H1 (cell line): ENCODE measurements around the gene COA1. TPM values are rescaled to one million over a fixed set of nuclear protein-coding genes. Genes with fewer than 3 reads are reported as not detected.

Experiments
- CTCF ChIA-PET: fragments of 300-600 bp; sonication (Branson Sonifier 250); formaldehyde crosslinking; loops from one replicate; lab custom pipeline; 2021; ENCODE audit not compliant: partially characterized antibody; lab: Charles Lee
- POLR2A ChIA-PET: fragments of 300-600 bp; sonication (Branson Sonifier 250); formaldehyde crosslinking; loops from one replicate; lab custom pipeline; 2021; ENCODE audit warnings: inconsistent platforms; ENCODE audit not compliant: partially characterized antibody; lab: Charles Lee
- DNase-seq, 2 experiments: peaks; one replicate each; pipeline versions ENCODE4 v3.0.0 to v3.0.0-alpha.2; 2010 to 2022; ENCODE audit warnings: low spot score in 2 of 2, low read depth in 1 of 2, mixed read lengths in 1 of 2
- FAIRE-seq: peaks from 2 replicates; lab custom pipeline; 2011; peaks lifted over from hg19 to GRCh38; lab: Jason Lieb, UNC
- H2AFZ ChIP-seq: 2 replicates; pipeline ENCODE4 v1.8.1; 2012; ENCODE audit warnings: low read length, inconsistent platforms
- H2AK5ac ChIP-seq: 2 replicates; pipeline ENCODE4 v1.6.1; 2013; ENCODE audit warnings: low read depth, low read length
- H2BK120ac ChIP-seq: replicated peaks from 2 replicates; pipeline ENCODE3; 2013; ENCODE audit warnings: low read depth, low read length, inconsistent platforms
- H2BK12ac ChIP-seq: 2 replicates; pipeline ENCODE4 v1.6.1; 2013; ENCODE audit warnings: low read depth, low read length
- H2BK15ac ChIP-seq: 2 replicates; pipeline ENCODE4 v1.6.1; 2013; ENCODE audit warnings: low read length
- H2BK20ac ChIP-seq: 2 replicates; pipeline ENCODE4 v1.6.1; 2013; ENCODE audit warnings: low read length
- H2BK5ac ChIP-seq: 2 replicates; pipeline ENCODE4 v1.6.1; 2013; ENCODE audit warnings: low read depth, low read length
- H3K14ac ChIP-seq: 2 replicates; pipeline ENCODE4 v1.6.1; 2013; ENCODE audit warnings: inconsistent platforms; ENCODE audit not compliant: insufficient read length
- H3K18ac ChIP-seq: 2 replicates; pipeline ENCODE4 v1.6.1; 2013; ENCODE audit warnings: low read length; ENCODE audit errors: extremely low read depth
- H3K23ac ChIP-seq: 2 replicates; pipeline ENCODE4 v1.6.1; 2013; ENCODE audit warnings: inconsistent platforms; ENCODE audit not compliant: insufficient read length
- H3K23me2 ChIP-seq: 2 replicates; pipeline ENCODE4 v1.6.1; 2013; ENCODE audit warnings: low read depth, low read length
- H3K27ac ChIP-seq: 2 replicates; pipeline ENCODE4 v1.6.1; 2011; ENCODE audit warnings: low read depth, low read length, inconsistent platforms
- H3K27me3 ChIP-seq, 4 experiments: replicated peaks in 1 of 4; 1 replicate in 1 of 4; 2 replicates in 3 of 4; pipeline versions ENCODE4 v1.6.1 to v1.8.1; 2011 to 2013; ENCODE audit warnings: low read length in 3 of 4, mild to moderate bottlenecking in 3 of 4, inconsistent platforms in 2 of 4, mixed read lengths in 2 of 4, moderate library complexity in 1 of 4; ENCODE audit not compliant: control insufficient read depth in 3 of 4, insufficient read depth in 3 of 4; ENCODE audit errors: extremely low read depth in 1 of 4
- H3K36me3 ChIP-seq, 4 experiments: 2 replicates each; pipeline versions ENCODE4 v1.6.1 to v1.8.1; 2011 to 2013; ENCODE audit warnings: mild to moderate bottlenecking in 4 of 4, low read length in 3 of 4, moderate library complexity in 2 of 4, control low read depth in 1 of 4, inconsistent platforms in 1 of 4; ENCODE audit not compliant: insufficient read depth in 4 of 4, control insufficient read depth in 2 of 4
- H3K4ac ChIP-seq: replicated peaks from 2 replicates; pipeline ENCODE3; 2013; ENCODE audit warnings: low read length, low read depth, mixed read lengths, inconsistent platforms; ENCODE audit not compliant: insufficient read length
- H3K4me1 ChIP-seq, 4 experiments: replicated peaks in 1 of 4; 1 replicate in 1 of 4; 2 replicates in 3 of 4; pipeline versions ENCODE4 v1.6.1 to v1.8.1; 2011 to 2013; ENCODE audit warnings: low read length in 3 of 4, inconsistent platforms in 2 of 4, mixed read lengths in 1 of 4; ENCODE audit not compliant: insufficient read depth in 4 of 4, control insufficient read depth in 3 of 4
- H3K4me2 ChIP-seq, 2 experiments: 2 replicates each; pipeline versions ENCODE4 v1.6.1 to v1.8.1; 2011 to 2013; ENCODE audit warnings: low read depth in 2 of 2, low read length in 2 of 2, control low read depth in 1 of 2, inconsistent platforms in 1 of 2, mild to moderate bottlenecking in 1 of 2; ENCODE audit not compliant: insufficient read depth in 1 of 2
- H3K4me3 ChIP-seq, 4 experiments: fragments of 200-600, 300-600 bp in 1 of 4; sonication (generic), shearing (Covaris generic), sonication (Bioruptor Twin) in 1 of 4; 2 replicates each; pipeline versions ENCODE4 v1.5.1 to v1.8.1; 2011 to 2016; ENCODE audit warnings: low read length in 4 of 4, low read depth in 3 of 4, control low read depth in 2 of 4, inconsistent platforms in 2 of 4, mild to moderate bottlenecking in 2 of 4, mixed read lengths in 1 of 4, moderate library complexity in 1 of 4; ENCODE audit not compliant: insufficient read depth in 2 of 4; ENCODE audit errors: extremely low read depth in 1 of 4
- H3K56ac ChIP-seq: replicated peaks from 2 replicates; pipeline ENCODE3; 2013; ENCODE audit warnings: low read depth, mild to moderate bottlenecking, mixed read lengths, low read length, inconsistent platforms; ENCODE audit not compliant: insufficient read length
- H3K79me1 ChIP-seq: 2 replicates; pipeline ENCODE4 v1.6.1; 2013; ENCODE audit warnings: low read depth, low read length, control low read depth
- H3K79me2 ChIP-seq, 2 experiments: 2 replicates each; pipeline versions ENCODE4 v1.6.1 to v1.8.1; 2012 to 2013; ENCODE audit warnings: low read length in 2 of 2, mild to moderate bottlenecking in 2 of 2, inconsistent platforms in 1 of 2; ENCODE audit not compliant: insufficient read depth in 2 of 2, control insufficient read depth in 1 of 2
- H3K9ac ChIP-seq, 4 experiments: replicated peaks in 1 of 4; 1 replicate in 1 of 4; 2 replicates in 3 of 4; pipeline versions ENCODE4 v1.6.1 to v1.8.1; 2011 to 2013; ENCODE audit warnings: low read depth in 3 of 4, low read length in 3 of 4, control low read depth in 2 of 4, mild to moderate bottlenecking in 2 of 4, moderate library complexity in 2 of 4, inconsistent platforms in 1 of 4; ENCODE audit errors: extremely low read depth in 1 of 4
- H3K9me3 ChIP-seq, 2 experiments: 2 replicates each; pipeline versions ENCODE4 v1.6.1 to v1.8.1; 2012 to 2013; ENCODE audit warnings: mild to moderate bottlenecking in 2 of 2, moderate library complexity in 2 of 2, control low read depth in 1 of 2, inconsistent platforms in 1 of 2, low read depth in 1 of 2, low read length in 1 of 2, mixed read lengths in 1 of 2; ENCODE audit not compliant: insufficient read depth in 2 of 2
- H4K20me1 ChIP-seq, 2 experiments: replicated peaks in 1 of 2; 2 replicates each; pipeline versions ENCODE3 to v1.8.1; 2011 to 2013; ENCODE audit warnings: inconsistent platforms in 2 of 2, low read length in 2 of 2, mild to moderate bottlenecking in 1 of 2; ENCODE audit not compliant: insufficient read depth in 2 of 2, control insufficient read depth in 1 of 2
- H4K5ac ChIP-seq: 2 replicates; pipeline ENCODE4 v1.6.1; 2013; ENCODE audit warnings: low read length, low read depth, mixed read lengths, inconsistent platforms; ENCODE audit not compliant: insufficient read length
- H4K8ac ChIP-seq: 2 replicates; pipeline ENCODE4 v1.8.0; 2013; ENCODE audit warnings: mild to moderate bottlenecking, moderate library complexity, low read length, inconsistent platforms; ENCODE audit not compliant: insufficient read depth; ENCODE audit errors: extremely low read depth
- H4K91ac ChIP-seq: replicated peaks from 2 replicates; pipeline ENCODE3; 2013; ENCODE audit warnings: low read length, mixed read lengths, inconsistent platforms; ENCODE audit not compliant: insufficient read length
- BACH1 ChIP-seq: IDR thresholded peaks from 2 replicates; pipeline ENCODE4 v1.6.1; 2012; ENCODE audit warnings: low read length, improper control_type of control experiment
- HDAC6 ChIP-seq: IDR thresholded peaks from one replicate; pipeline ENCODE4 v1.7.1; 2012; ENCODE audit warnings: low read depth, mild to moderate bottlenecking, inconsistent platforms, low read length, moderate library complexity
- JUN ChIP-seq: IDR thresholded peaks from 2 replicates; pipeline ENCODE4 v1.6.1; 2011; ENCODE audit warnings: low read depth, mild to moderate bottlenecking, improper control_type of control experiment, low read length
- NANOG ChIP-seq: IDR thresholded peaks from 2 replicates; pipeline ENCODE4 v1.6.1; 2011; ENCODE audit warnings: low read length, low read depth, mild to moderate bottlenecking, inconsistent platforms; ENCODE audit not compliant: insufficient read depth, poor library complexity, severe bottlenecking
- POLR2A ChIP-seq, 2 experiments: IDR thresholded peaks; 1 replicate in 1 of 2; 2 replicates in 1 of 2; pipeline ENCODE4 v1.6.1; 2011; ENCODE audit warnings: low read depth in 2 of 2, low read length in 2 of 2, mild to moderate bottlenecking in 2 of 2; ENCODE audit errors: control extremely low read depth in 1 of 2
- SIRT6 ChIP-seq: IDR thresholded peaks from one replicate; pipeline ENCODE4 v1.7.1; 2012; ENCODE audit warnings: low read length, inconsistent platforms
- SIX5 ChIP-seq: IDR thresholded peaks from 2 replicates; pipeline ENCODE4 v1.6.1; 2011; ENCODE audit warnings: mild to moderate bottlenecking, low read depth, low read length
- SUZ12 ChIP-seq: fragments of 200-600 bp; sonication (generic); IDR thresholded peaks from 2 replicates; pipeline ENCODE4 v1.6.1; 2012; ENCODE audit warnings: mild to moderate bottlenecking, inconsistent platforms, low read length, moderate library complexity, mixed read lengths
- TAF7 ChIP-seq: optimal IDR thresholded peaks from 2 replicates; pipeline ENCODE3; 2011; ENCODE audit warnings: low read depth, mild to moderate bottlenecking, inconsistent platforms, low read length, moderate library complexity, borderline replicate concordance
- WGBS, 2 experiments: shearing (Covaris generic) in 1 of 2; methylation state at CpG; one replicate each; pipeline versions ENCODE4 v1.1.6 to v1.1.7; 2013 to 2015; ENCODE audit warnings: low lambda C conversion rate in 2 of 2, mixed read lengths in 2 of 2, inconsistent platforms in 1 of 2, low coverage in 1 of 2, missing lambda C conversion rate in 1 of 2; ENCODE audit not compliant: insufficient replicate concordance in 2 of 2, insufficient coverage in 1 of 2, insufficient read length in 1 of 2; ENCODE audit errors: extremely low coverage in 1 of 2, missing lambda C conversion rate in 1 of 2; 5-methylcytosine and 5-hydroxymethylcytosine counted together
- polyA plus RNA-seq, 7 experiments: library from polyadenylated mRNA; depleted of rRNA in 3 of 7; stranded (reverse) in 5 of 7; unstranded in 2 of 7; fragments of >200 nt in 5 of 7; fragments of 200-250 nt in 2 of 7; gene quantifications; 1 replicate in 5 of 7; 2 replicates in 1 of 7; 4 replicates in 1 of 7; pipeline versions ENCODE4 v1.2.1 to v1.2.3, GENCODE V29; 2011 to 2013; ENCODE audit warnings: missing spikeins in 2 of 7, mixed read lengths in 2 of 7
- total RNA-seq: library from RNA; stranded (reverse); fragmentation: NEBNext Ultra II Directional; extraction: Animal tissue kit (Norgen Biotek cat#: 25700); gene quantifications from 2 replicates; pipeline ENCODE4 v1.2.1, GENCODE V29; 2021
- TF ChIP-seq, protein P1 (sequence below): IDR thresholded peaks from 2 replicates; pipeline ENCODE4 v1.6.1; 2011; ENCODE audit warnings: low read depth, mild to moderate bottlenecking, low read length; ENCODE audit not compliant: insufficient read depth

Gene COA1
- total and polyA plus RNA-seq, 2 of the 8 experiments (the other 6 are each of a cell fraction or from before 2014, with no cell fraction given), result 98.6 to 143 TPM

DNA sequence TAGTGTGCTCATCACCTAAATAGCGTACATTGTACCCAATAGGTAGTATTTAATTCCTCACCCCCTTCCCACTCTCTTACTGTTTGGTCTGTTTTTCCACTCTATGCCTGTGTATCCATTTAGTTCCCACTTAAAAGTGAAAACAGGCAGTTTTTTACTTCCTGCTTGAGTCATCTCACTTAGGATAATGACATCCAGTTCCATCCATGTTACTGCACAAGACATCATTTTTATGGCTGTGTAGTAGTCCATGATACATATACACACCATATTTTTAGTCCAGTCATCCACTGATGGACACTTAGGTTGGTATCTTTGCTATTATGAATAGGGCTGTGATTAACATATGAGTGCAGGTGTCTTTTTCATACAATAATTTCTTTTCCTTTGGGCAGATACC, 136.3 kb downstream of the COA1 start:
- Histone ChIP-seq H4K91ac (no peak overlapping the region), H2BK12ac (no peak overlapping the region), H2BK120ac (no peak overlapping the region), H3K56ac (no peak overlapping the region), H3K27ac (no peak overlapping the region), H4K8ac (no peak overlapping the region), H3K4me1 (peaks cover 0 to 3% (median under 1%) of the 10 kb centered on the region in 4 experiments; a peak in 2 of 7 replicates), H3K23ac (no peak overlapping the region), H3K14ac (no peak overlapping the region), H2AFZ (no peak overlapping the region), H2BK5ac (no peak overlapping the region), H3K4ac (no peak overlapping the region), H2BK15ac (no peak overlapping the region), H3K79me2 (peaks cover 0 to 48% of the 10 kb centered on the region in 2 experiments; a peak in 2 of 4 replicates), H2AK5ac (no peak overlapping the region), H3K23me2 (no peaks in the 10 kb centered on the region), H3K18ac (no peak overlapping the region), H3K4me2 (no peak overlapping the region), H4K5ac (no peak overlapping the region), H3K79me1 (peaks cover 2% of the 10 kb centered on the region; the same call in 1 of the 2 replicates), H3K4me3 (no peak overlapping the region), H3K9ac (no peak overlapping the region), H3K9me3 (no peaks in the 10 kb centered on the region), H3K27me3 (no peaks in the 10 kb centered on the region)
- no peak for FAIRE-seq
- CTCF ChIA-PET, result no interaction called here
- 92% methylated on average over 1 of the region's 1 CpG; no CpG with 5 or more reads in 1 of the 2 experiments for WGBS, 2 experiments
- POLR2A ChIA-PET, result interaction anchor here (0.7 kb wide), 1 partner anchor 129 kb away, joined by 3 read pairs; no protein-coding TSS in a partner anchor
- no peak for TF ChIP-seq SIX5
- TF ChIP-seq BACH1, result no peak
- no peak for TF ChIP-seq JUN
- TF ChIP-seq TAF7, result no peak
- TF ChIP-seq, protein P1, sequence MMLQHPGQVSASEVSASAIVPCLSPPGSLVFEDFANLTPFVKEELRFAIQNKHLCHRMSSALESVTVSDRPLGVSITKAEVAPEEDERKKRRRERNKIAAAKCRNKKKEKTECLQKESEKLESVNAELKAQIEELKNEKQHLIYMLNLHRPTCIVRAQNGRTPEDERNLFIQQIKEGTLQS, result no peak
- no peak for TF ChIP-seq HDAC6
- TF ChIP-seq SIRT6, result no peak
- no peak for TF ChIP-seq NANOG
- no peak for TF ChIP-seq SUZ12
- no peak for TF ChIP-seq POLR2A (IDR thresholded peaks at IDR 0.05; ENCODE audit: control extremely low read depth in 1 of 2, low read depth in 2 of 2, low read length in 2 of 2)
- TF ChIP-seq, all 59 proteins: peak for 0
- Histone ChIP-seq H4K20me1 (peaks cover 2 to 3% of the 10 kb centered on the region in 2 experiments), H2BK20ac (no peak overlapping the region), H3K36me3 (0 out of 8 replicates have a peak, but pooled peaks cover 0 to 4% (median 0%) of the 10 kb centered on the region in 4 experiments)
- DNase-seq, result no peak
